Measurements from ENCODE around the gene NOD2. TPM values are rescaled to one million over a fixed set of nuclear protein-coding genes. Genes with fewer than 3 reads are reported as not detected.

NOD2 gene
- total and polyA plus RNA-seq, 2 of the 13 experiments (the other 11 are each of a cell fraction or from before 2014, with no cell fraction given), result 0.27 to 0.81 TPM

GRCh38 chr16:50668368-50669008 lies 24.9 kb upstream of the NOD2 start (continued):
- TF ChIP-seq, protein P1, sequence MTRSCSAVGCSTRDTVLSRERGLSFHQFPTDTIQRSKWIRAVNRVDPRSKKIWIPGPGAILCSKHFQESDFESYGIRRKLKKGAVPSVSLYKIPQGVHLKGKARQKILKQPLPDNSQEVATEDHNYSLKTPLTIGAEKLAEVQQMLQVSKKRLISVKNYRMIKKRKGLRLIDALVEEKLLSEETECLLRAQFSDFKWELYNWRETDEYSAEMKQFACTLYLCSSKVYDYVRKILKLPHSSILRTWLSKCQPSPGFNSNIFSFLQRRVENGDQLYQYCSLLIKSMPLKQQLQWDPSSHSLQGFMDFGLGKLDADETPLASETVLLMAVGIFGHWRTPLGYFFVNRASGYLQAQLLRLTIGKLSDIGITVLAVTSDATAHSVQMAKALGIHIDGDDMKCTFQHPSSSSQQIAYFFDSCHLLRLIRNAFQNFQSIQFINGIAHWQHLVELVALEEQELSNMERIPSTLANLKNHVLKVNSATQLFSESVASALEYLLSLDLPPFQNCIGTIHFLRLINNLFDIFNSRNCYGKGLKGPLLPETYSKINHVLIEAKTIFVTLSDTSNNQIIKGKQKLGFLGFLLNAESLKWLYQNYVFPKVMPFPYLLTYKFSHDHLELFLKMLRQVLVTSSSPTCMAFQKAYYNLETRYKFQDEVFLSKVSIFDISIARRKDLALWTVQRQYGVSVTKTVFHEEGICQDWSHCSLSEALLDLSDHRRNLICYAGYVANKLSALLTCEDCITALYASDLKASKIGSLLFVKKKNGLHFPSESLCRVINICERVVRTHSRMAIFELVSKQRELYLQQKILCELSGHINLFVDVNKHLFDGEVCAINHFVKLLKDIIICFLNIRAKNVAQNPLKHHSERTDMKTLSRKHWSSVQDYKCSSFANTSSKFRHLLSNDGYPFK (CRISPR knock-in tag; IDR thresholded peaks at IDR 0.05; ENCODE audit: borderline replicate concordance), result no peak; the same call in 1 of the 2 replicates
- TF ChIP-seq ZMAT5 (CRISPR knock-in tag; IDR thresholded peaks at IDR 0.05; ENCODE audit: borderline replicate concordance, low read depth) (no peak), MATR3 (CRISPR knock-in tag; IDR thresholded peaks at IDR 0.05) (no peak), ZNF317 (CRISPR knock-in tag; IDR thresholded peaks at IDR 0.05) (no peak), ZFP36L2 (CRISPR knock-in tag; IDR thresholded peaks at IDR 0.05) (no peak), GZF1 (CRISPR knock-in tag; IDR thresholded peaks at IDR 0.05) (no peak), NFIC (IDR thresholded peaks at IDR 0.05; ENCODE audit: low read length) (no peak), ZNF121 (CRISPR knock-in tag; IDR thresholded peaks at IDR 0.05) (no peak), GATAD2A (CRISPR knock-in tag; IDR thresholded peaks at IDR 0.05) (0 out of 2 replicates have a peak, but pooled peaks have one; percentile 20), SRSF4 (IDR thresholded peaks at IDR 0.05; ENCODE audit: low read depth, low read length, poor library complexity, severe bottlenecking) (no peak), CTCF (CRISPR knock-in tag; IDR thresholded peaks at IDR 0.05) (peak; percentile 82)
- TF ChIP-seq, protein P2, sequence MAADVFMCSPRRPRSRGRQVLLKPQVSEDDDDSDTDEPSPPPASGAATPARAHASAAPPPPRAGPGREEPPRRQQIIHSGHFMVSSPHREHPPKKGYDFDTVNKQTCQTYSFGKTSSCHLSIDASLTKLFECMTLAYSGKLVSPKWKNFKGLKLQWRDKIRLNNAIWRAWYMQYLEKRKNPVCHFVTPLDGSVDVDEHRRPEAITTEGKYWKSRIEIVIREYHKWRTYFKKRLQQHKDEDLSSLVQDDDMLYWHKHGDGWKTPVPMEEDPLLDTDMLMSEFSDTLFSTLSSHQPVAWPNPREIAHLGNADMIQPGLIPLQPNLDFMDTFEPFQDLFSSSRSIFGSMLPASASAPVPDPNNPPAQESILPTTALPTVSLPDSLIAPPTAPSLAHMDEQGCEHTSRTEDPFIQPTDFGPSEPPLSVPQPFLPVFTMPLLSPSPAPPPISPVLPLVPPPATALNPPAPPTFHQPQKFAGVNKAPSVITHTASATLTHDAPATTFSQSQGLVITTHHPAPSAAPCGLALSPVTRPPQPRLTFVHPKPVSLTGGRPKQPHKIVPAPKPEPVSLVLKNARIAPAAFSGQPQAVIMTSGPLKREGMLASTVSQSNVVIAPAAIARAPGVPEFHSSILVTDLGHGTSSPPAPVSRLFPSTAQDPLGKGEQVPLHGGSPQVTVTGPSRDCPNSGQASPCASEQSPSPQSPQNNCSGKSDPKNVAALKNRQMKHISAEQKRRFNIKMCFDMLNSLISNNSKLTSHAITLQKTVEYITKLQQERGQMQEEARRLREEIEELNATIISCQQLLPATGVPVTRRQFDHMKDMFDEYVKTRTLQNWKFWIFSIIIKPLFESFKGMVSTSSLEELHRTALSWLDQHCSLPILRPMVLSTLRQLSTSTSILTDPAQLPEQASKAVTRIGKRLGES (CRISPR knock-in tag; IDR thresholded peaks at IDR 0.05; ENCODE audit: borderline replicate concordance), result no peak
- TF ChIP-seq, protein P3, sequence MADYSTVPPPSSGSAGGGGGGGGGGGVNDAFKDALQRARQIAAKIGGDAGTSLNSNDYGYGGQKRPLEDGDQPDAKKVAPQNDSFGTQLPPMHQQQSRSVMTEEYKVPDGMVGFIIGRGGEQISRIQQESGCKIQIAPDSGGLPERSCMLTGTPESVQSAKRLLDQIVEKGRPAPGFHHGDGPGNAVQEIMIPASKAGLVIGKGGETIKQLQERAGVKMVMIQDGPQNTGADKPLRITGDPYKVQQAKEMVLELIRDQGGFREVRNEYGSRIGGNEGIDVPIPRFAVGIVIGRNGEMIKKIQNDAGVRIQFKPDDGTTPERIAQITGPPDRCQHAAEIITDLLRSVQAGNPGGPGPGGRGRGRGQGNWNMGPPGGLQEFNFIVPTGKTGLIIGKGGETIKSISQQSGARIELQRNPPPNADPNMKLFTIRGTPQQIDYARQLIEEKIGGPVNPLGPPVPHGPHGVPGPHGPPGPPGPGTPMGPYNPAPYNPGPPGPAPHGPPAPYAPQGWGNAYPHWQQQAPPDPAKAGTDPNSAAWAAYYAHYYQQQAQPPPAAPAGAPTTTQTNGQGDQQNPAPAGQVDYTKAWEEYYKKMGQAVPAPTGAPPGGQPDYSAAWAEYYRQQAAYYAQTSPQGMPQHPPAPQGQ (CRISPR knock-in tag; IDR thresholded peaks at IDR 0.05; ENCODE audit: borderline replicate concordance), result no peak
- TF ChIP-seq, protein P4, sequence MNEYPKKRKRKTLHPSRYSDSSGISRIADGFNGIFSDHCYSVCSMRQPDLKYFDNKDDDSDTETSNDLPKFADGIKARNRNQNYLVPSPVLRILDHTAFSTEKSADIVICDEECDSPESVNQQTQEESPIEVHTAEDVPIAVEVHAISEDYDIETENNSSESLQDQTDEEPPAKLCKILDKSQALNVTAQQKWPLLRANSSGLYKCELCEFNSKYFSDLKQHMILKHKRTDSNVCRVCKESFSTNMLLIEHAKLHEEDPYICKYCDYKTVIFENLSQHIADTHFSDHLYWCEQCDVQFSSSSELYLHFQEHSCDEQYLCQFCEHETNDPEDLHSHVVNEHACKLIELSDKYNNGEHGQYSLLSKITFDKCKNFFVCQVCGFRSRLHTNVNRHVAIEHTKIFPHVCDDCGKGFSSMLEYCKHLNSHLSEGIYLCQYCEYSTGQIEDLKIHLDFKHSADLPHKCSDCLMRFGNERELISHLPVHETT (CRISPR knock-in tag; conservative IDR thresholded peaks at IDR 0.05), result no peak
- TF ChIP-seq, protein P5, sequence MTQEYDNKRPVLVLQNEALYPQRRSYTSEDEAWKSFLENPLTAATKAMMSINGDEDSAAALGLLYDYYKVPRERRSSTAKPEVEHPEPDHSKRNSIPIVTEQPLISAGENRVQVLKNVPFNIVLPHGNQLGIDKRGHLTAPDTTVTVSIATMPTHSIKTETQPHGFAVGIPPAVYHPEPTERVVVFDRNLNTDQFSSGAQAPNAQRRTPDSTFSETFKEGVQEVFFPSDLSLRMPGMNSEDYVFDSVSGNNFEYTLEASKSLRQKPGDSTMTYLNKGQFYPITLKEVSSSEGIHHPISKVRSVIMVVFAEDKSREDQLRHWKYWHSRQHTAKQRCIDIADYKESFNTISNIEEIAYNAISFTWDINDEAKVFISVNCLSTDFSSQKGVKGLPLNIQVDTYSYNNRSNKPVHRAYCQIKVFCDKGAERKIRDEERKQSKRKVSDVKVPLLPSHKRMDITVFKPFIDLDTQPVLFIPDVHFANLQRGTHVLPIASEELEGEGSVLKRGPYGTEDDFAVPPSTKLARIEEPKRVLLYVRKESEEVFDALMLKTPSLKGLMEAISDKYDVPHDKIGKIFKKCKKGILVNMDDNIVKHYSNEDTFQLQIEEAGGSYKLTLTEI (CRISPR knock-in tag; conservative IDR thresholded peaks at IDR 0.05), result no peak

All from HepG2 (cell line).